CD4-positive, alpha-beta T cell treated with Interleukin-2 at 100 ng/mL for 4 hours (primary cell): ENCODE results near the gene SHANK2.

Source experiments
- DNase-seq: peaks from one replicate; pipeline ENCODE4 v3.0.0-alpha.2; 2020; ENCODE audit warnings: low spot score

Gene SHANK2

DNA sequence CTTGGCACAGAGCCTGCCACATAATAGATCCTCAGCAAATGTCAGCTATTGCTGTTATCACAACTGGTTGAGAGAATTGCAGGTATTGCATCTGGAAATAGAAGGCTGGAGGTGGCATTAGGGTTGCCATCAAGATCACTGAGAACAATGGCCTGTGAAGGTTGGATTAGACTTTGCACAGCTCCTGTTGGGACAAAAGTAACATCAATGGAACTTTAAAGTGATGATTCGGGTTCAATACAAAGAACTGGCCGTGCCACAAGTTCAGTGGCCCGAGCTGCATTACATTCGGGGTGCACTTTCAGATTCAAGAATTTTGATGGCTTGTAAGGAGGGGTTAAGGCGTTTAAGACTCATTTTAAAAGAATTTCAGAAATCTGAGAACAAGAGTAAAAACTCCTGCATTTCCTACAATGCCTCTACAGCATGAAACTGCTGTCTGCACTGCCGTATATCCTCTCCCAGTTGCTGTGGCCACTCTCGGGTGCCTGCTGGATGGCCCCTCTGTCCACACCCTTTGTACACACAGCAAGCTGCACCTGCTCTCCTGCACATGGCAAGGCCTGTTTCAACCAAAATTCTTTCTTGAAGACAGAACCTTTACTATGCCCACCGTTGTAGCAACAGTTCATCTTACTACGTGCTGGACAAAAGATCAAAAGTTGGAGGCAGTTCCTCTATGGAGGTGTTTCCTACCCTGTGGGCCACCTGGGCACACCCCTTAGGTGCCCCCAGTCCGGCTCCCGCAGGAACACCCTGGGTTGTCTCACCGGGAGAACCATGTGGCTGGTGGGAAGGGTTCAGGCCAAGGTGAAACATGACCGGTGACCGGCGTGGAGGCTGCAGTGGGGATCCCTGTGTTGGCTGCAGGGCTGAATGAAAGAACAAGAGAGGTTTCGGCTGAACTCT is 17.5 kb upstream of the SHANK2 start:
- DNase-seq, result no peak

DNA sequence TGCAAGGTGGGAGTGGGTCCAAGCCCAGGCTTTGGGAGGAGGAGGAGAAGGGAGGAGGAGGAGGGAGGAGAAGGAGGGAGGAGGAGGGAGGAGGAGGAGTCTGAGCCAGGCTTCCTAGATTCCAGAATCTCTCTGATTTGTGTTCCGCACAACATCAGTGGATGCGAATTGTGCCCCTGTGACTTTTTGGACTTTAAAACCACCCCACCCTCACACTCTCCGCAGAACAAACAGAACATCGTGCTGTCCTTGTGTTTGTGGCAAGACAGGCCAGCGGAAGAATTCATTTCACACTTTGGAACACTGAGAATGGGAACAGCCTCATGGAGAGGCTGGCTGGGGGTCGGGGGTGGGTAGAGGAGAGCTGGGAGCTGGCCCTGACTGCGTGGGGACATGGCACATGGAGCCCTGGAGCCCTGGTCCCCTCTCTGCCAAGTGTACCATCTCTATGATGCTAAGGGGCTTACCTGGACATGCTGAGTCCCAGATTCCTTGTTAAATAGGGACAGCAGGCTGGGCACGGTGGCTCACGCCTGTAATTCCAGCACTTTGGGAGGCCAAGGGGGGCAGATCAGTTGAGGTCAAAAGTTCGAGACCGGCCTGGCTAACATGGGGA is 16.4 kb upstream of the SHANK2 start:
- DNase-seq, result no peak

- DNase-seq, result no peak
Observed at GRCh38 chr11:71267807-71268421, 15.5 kb upstream of the SHANK2 start.

DNA sequence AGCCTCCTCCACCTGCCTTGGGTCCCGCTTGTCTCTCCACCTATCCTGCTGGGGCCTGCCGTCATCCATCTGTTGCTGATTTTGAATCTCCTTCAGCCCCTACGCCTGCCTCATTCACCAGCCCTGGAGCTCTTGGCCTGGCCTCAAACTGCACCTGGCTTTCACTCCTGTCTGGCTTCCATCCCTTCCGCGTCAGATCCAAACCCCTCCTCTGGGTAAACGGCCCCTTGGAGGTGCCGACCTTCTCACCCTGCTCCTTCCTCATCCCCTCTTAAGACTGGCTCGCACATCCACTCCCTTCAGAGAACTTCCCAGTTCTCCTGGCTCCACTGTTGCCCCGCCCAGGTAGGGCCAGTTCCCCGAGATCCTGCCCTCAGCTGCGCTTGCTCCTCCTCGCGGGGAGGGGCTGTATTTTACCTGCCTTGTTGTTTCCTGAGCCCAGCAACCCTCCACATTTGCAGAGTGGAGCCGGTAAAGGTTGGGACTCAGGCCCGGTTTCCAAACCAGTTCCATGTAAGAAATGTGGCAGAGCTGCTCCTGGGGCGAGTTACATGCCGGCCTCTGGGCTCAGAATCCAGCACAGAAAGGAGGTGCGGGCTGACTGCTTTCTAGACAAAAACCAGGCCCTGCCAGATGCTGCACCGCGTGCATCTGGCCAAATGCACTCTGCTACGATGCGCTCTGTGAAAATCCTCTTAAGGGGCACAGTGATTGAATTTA is 13.9 kb upstream of the SHANK2 start:
- no peak for DNase-seq

GRCh38 chr11:71265559-71266092 is 13.2 kb upstream of the SHANK2 start:
- no peak for DNase-seq

DNA sequence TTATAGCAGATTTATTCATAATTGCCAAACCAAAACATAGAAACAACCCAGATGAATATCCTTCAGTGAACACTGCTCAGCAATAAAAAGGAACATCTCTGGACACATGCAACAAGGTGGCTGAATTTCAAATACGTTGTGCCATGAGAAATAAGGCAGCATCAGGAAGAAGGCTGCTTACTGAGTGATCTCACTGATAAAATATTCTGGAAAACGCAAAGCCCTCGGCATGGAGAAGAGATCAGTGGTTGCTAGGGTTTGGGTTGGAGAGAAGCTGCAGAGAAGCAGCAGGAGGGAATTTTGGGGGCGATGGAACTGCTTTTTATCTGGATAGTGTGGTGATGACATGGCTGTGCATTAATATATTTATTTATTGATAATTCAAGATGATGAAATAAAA is 11.0 kb upstream of the SHANK2 start:
- DNase-seq, result no peak

DNA sequence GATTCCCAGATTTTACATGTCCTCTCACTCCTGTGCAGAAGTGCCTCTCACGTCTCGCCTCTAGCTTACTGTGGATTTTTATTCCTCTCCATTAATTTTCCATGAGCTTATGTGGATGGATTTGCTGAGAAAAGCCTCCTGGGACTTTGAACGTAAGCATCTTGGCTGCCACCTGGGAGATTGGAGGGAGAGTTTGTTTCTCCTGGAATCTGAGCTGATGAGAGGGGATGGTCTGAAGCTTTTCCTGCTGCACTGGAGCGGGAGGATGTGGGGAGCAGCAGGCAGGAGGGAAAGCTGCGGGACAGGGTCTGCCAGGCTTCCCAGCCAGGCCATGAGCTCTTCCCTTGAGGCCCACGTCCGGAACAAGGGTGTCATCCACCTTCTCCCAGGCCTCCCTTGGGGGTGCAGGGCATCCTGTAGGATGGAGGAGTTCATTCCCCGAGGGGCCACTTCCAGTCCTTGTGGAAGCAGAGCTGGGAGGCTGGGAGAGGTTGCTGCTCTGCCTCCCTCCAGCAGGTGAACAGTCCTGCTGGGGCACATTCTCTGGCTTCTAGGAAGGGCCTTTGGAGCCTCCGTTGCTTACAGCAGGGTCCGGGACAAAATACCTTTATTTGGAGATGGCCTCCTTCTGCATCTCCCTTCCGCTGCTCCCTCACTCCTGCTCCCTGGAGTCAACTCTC is 3.6 kb upstream of the SHANK2 start:
- no peak for DNase-seq

- no peak for DNase-seq
Observed at GRCh38 chr11:71255323-71255722, 2.9 kb upstream of the SHANK2 start.

- no peak for DNase-seq
Observed at GRCh38 chr11:71253794-71254193, 1.4 kb upstream of the SHANK2 start.

- no peak for DNase-seq
Observed at GRCh38 chr11:71252770-71253730, 673 bp upstream of the SHANK2 start.

GRCh38 chr11:71251761-71252268 is 562 bp downstream of the SHANK2 start:
- no peak for DNase-seq

- no peak for DNase-seq
Observed at GRCh38 chr11:71251151-71251721, 1.1 kb downstream of the SHANK2 start.

- DNase-seq, result no peak
Observed at GRCh38 chr11:71250523-71251150, 1.7 kb downstream of the SHANK2 start.

- DNase-seq, result no peak
Observed at GRCh38 chr11:71249301-71249700, 3.1 kb downstream of the SHANK2 start.

GRCh38 chr11:71248656-71249055 is 3.7 kb downstream of the SHANK2 start:
- DNase-seq, result no peak

- DNase-seq, result no peak
Observed at GRCh38 chr11:71248251-71248570, 4.2 kb downstream of the SHANK2 start.

DNA sequence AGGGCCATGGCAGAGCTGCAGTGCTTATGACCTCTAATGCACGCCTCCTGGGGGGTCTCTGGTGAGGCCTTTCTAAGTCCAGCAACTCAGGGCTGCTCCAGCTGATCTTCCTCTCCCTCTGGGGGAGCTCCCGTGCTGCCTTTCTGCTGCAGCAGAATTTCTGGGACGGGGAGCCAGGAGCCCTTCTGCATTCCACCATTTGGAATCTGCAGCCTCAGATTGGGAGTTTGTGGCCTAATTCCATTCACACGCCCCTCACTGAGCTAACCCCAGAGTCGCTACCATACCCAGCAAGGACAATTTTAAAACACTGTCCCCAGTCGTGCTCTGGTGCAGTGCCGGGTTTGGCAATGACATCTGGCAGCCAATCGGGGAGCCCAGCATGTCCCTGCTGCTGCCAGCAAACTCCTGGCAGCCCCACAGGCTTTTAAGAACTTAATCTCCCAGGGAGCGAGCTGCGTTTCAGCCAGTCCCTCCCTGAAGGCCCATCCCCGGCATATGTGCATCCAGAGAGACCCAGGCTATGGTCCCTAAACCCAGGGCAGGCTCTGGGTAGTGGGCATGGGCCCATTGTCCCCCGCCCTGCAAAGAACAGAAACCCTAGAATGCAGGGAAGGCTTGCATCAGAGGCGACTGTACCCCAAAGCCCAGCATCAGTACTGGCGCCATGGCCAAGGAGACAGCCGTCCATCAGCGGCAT is 4.7 kb downstream of the SHANK2 start:
- DNase-seq, result no peak

DNA sequence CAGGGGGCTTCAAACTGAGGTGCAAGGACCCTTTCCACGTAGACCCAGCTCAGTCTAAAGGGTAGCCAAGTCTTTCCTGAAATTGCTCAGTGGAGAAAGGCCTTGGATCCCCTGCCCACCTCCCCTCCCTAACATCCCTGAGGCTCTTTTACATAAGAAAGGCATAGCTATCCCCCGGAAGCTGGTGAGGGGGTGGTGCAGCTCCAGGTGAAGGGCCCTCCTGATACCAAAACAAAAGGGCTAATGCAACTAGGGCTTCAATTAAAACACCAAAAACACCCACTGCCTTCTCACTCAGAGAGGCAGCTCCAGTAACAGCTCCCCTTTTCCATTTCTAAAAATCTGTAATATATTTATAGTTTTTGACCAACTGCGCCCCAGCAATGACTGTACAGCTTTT is 5.8 kb downstream of the SHANK2 start:
- DNase-seq, result no peak
